GM18505 (cell line): ENCODE measurements around the gene MYO9A.

Source experiments
- ATAC-seq: cut with Tn5 transposase; IDR thresholded peaks from one replicate; pipeline ENCODE4 v1.9.1; 2021; ENCODE audit not compliant: unreplicated experiment
- POLR2A ChIP-seq: IDR thresholded peaks from 4 replicates; pipeline ENCODE4 v1.6.1; 2011; ENCODE audit warnings: borderline replicate concordance; ENCODE audit not compliant: insufficient read depth, insufficient read length; ENCODE audit errors: extremely low read depth

Gene MYO9A

GRCh38 chr15:72155003-72155621, 37.2 kb upstream of the MYO9A start:
- ATAC-seq = no peak
- no peak for TF ChIP-seq POLR2A

GRCh38 chr15:72154316-72154715, 36.4 kb upstream of the MYO9A start:
- ATAC-seq = no peak
- TF ChIP-seq POLR2A = no peak

- ATAC-seq = no peak
- no peak for TF ChIP-seq POLR2A
Observed at GRCh38 chr15:72153269-72154000, 35.5 kb upstream of the MYO9A start.

GRCh38 chr15:72147418-72147817, 29.5 kb upstream of the MYO9A start:
- TF ChIP-seq POLR2A = no peak
- no peak for ATAC-seq

GRCh38 chr15:72146934-72147333, 29.0 kb upstream of the MYO9A start:
- no peak for TF ChIP-seq POLR2A
- ATAC-seq = no peak

- no peak for TF ChIP-seq POLR2A
- no peak for ATAC-seq
Observed at GRCh38 chr15:72146221-72146620, 28.3 kb upstream of the MYO9A start.

GRCh38 chr15:72141171-72142084, 23.5 kb upstream of the MYO9A start:
- ATAC-seq = peak; percentile 99
- no peak for TF ChIP-seq POLR2A

GRCh38 chr15:72140088-72140487, 22.1 kb upstream of the MYO9A start:
- TF ChIP-seq POLR2A = no peak
- no peak for ATAC-seq

GRCh38 chr15:72139667-72140066, 21.7 kb upstream of the MYO9A start:
- TF ChIP-seq POLR2A = no peak
- ATAC-seq = no peak

GRCh38 chr15:72136170-72137051, 18.5 kb upstream of the MYO9A start:
- ATAC-seq = no peak
- no peak for TF ChIP-seq POLR2A

- no peak for TF ChIP-seq POLR2A
- no peak for ATAC-seq
Observed at GRCh38 chr15:72135719-72136118, 17.8 kb upstream of the MYO9A start.

- ATAC-seq = no peak
- no peak for TF ChIP-seq POLR2A
Observed at GRCh38 chr15:72133211-72133610, 15.3 kb upstream of the MYO9A start.

GRCh38 chr15:72131922-72132321, 14.0 kb upstream of the MYO9A start:
- no peak for ATAC-seq

GRCh38 chr15:72130272-72130671, 12.3 kb upstream of the MYO9A start:
- no peak for ATAC-seq
- TF ChIP-seq POLR2A = no peak

More at GRCh38 chr15:72131922-72132321, 14.0 kb upstream of the MYO9A start:
- no peak for TF ChIP-seq POLR2A
